GM19395 (cell line): Measurements from ENCODE around the gene TMEM272.

Experiments used
- ATAC-seq: cut with Tn5 transposase; IDR thresholded peaks from one replicate; pipeline ENCODE4 v1.9.1; 2021; ENCODE audit warnings: mild to moderate bottlenecking, moderate library complexity; ENCODE audit not compliant: unreplicated experiment

TMEM272 gene

GRCh38 chr13:51806566-51806965, 38.4 kb downstream of the TMEM272 start:
- no peak for ATAC-seq

GRCh38 chr13:51805925-51806324, 39.1 kb downstream of the TMEM272 start:
- ATAC-seq: no peak

- ATAC-seq: no peak
Observed at GRCh38 chr13:51805313-51805712, 39.7 kb downstream of the TMEM272 start.

GRCh38 chr13:51804295-51805172, 40.4 kb downstream of the TMEM272 start:
- ATAC-seq: peak; percentile 7

GRCh38 chr13:51803422-51804294, 41.3 kb downstream of the TMEM272 start, which contains the start of gene DHRS12:
DHRS12 (minus strand) TSS chr13:51804163; CDS start chr13:51799659, 4,504 bp downstream.
- peak; percentile 90 for ATAC-seq

GRCh38 chr13:51802631-51803418, 42.2 kb downstream of the TMEM272 start:
- ATAC-seq: no peak

- no peak for ATAC-seq
Observed at GRCh38 chr13:51801631-51802099, 43.3 kb downstream of the TMEM272 start.

- no peak for ATAC-seq
Observed at GRCh38 chr13:51800486-51800885, 44.5 kb downstream of the TMEM272 start.

- ATAC-seq: no peak
Observed at GRCh38 chr13:51799261-51799660, 45.7 kb downstream of the TMEM272 start.

DNA sequence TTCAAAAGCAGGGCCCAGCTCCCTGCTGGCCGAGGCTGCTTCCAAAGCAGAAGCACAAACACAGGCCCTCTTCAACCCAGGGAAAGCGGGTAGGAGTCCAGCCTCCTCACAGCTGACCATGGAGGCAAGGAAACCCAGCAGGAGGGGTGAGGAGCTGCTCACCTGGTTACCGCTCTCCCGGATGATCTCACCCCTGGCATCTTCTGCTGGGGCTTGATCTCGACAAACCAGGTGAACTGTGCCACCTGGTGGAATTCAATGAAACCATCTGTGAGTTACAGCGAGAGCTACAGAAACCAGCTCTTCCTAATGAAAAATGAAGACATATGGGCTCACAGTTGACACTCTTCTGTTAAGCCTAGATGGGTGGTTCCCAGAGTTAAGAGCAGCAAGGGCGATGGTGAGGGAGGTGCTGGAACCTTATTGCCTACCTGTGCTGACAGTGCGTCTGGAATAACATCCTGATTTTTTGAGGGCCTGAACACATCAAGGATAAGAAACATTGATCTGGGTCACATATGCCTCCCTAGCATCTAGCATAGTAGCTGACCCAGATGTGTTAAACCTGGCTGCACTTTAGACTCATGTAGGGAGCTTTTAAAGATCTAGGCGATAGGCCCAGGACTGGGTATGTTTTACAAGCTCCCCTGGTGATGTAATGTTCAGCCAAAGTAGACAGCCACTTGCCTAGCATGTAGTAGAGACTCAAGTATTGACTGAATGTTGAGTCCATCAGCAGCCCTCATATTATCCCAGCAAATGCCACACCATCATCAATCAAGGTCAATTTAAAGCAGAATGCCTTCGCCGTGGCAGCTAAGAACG, 47.1 kb downstream of the TMEM272 start:
- peak; percentile 70 for ATAC-seq

DNA sequence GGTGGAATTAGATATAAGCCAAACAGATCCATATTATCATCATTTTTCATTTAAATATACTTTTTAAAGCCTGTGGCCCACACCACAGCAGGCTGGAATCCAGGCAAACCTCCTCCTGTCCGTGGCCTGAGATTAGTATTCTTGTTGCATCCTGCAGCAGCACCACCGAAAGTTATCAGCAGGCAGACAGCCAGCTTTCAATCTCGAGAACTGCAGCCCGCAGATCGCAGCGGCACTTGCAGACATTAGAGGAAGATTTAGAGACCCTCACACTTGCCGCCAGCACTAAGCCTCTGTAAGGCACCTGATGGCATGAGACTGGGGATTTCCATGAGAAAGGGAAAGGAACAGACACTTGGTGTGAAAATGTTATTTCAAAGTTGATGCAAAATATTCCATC, 48.4 kb downstream of the TMEM272 start:
- no peak for ATAC-seq

GRCh38 chr13:51795419-51795818, 49.6 kb downstream of the TMEM272 start:
- no peak for ATAC-seq

DNA sequence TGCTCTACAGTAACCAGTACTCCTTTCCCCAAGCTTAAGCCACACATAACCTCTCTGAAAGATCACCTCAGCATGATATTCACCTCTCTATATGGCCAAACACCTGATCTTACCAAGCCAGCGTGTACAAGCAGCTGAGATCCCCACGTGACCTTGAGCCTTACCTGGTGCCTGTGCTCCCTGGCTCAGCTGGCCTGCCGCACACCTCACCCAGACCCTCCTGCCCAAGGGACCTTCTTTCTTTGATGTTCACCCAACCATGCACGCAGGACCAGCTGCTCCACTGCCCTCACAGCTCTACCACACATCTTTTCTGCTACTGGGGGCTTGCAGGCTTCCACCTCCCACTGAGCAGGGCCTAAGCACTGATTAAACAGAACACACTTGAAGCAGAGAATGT, 50.0 kb downstream of the TMEM272 start:
- ATAC-seq: no peak

DNA sequence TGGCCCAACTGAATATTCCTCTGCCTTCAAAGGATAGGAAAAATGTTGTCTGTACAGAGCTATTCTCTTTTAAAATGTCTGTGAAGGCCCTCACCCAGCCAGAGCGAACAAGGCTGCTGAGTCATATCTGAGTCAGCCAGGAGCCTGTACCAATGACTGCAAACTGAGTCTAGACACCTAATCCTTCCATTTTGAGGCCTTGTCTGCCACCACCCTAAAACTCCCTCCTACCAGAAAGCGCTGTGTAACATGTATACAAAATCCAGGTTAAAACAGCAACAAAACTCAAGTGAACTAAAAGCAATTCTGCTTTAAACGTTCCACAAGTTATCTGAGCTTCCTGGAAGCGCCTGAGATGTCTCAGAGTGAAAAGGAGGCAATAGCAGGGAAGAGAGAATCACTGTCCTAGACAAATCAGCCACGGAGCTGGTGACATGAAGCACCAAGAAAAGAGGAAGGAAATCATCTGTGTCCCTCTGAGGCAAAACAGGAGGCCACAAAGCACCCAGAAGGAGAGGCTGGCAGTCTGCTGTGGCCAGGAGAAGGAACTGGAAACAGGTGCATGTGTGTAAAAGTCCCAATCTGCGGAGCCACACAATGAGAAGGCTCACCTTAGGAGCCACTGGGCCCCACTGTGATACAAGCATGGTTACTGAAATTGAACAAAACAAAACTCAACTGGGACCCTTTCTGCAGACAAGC, 51.3 kb downstream of the TMEM272 start:
- peak; percentile 71 for ATAC-seq

DNA sequence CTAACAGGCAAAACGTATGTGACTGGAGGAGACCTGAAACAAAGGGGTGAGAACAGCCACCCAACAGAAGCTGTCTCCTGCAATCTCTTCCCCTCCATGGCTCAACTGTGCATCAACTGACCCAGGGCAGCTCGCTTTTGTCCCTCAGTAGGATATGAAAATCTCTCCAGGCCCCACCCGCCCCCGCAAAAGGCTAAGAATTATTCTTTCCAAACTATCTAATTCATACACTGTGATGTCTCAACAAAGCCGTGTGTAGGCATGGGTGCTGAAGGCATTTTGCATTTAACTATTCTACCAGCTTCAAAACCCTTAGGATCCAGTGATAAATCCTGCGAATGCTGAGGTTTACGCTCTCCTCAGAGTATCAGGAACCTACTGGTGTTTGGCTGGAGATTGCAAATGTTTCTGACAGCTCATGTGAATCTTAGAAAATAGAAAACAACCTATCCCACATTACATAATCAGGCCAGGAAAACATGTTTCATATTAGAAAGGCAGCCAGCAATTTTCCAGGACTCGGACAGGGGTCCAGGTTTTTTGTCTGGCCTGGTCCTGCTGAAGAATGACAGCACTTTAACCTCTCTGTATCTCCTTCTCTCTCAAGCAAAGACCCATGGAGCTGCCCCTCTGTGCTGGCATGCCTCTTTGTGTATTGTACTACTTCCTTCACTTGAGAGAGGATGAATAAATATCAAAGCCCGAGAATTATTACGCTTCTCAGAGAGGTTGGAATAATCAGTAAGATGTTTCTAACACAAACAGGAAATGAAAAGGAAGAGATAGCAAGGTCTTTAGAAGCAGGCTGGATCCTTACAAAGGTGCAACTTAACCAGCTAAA, 58.3 kb downstream of the TMEM272 start:
- ATAC-seq: no peak

DNA sequence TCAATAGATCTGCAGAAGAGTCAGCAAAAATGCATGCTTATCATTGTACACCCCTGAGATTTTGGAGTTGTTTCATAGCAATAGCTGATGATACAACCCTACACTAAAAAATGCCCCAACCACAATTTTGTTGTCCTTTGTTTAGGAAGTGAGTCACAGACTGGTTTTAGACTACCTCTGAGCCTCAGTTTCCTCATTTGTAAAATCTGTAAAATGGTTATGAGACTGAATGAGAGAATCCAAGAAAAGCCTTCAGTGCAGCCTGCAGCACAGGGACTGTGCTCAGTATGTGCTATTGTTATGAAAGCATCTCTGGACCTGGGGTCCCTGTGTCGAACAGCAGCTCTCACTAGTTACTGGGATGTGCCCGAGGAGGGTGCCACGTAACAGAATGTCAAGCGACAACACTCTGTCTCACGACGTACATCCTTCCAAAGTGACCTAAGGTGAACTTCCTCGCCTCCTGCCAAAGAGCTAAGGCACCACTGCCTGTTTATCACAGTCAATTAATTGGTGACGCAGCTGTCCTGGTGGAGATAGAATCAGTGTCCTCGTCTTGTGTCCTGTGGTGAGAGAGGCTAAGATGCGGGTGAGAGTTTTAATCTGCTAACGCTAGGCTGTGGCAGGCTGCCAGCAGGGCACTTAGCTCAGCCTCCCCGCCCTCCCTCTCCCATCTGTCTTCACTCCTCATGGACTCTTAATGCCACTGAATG, 59.1 kb downstream of the TMEM272 start:
- no peak for ATAC-seq

DNA sequence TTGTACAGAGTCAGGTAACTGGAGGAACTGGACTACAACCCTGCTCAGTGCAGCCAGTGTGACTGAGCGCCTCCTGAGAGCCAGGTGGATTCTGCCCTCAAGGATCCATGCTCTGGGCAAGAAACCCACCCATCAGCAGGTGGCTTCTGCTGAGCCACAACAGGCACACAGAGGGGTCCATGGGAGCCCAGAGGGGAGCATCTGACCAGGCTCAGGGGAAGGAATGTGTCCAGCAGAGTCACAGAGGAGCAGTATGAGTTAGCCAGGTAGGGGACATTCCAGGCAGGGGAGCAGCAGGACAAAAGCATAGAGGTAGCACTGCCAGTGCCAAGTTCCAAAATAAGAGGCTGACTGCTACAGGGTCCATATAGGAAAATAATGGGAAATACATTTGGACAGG, 60.9 kb downstream of the TMEM272 start:
- no peak for ATAC-seq
